ENCODE results near the gene AGR3.
A peak's percentile ranks its signal among the peaks of the same experiment; 100 is the strongest.
"Not testable (repeated sequence)": the region's sequence is repeated elsewhere in the genome, so short reads cannot be mapped to it uniquely, and the experiment has no call there.

Gene AGR3

GRCh38 chr7:16867328-16867727 is 14.5 kb downstream of the AGR3 start:
- no peak overlapping the region for H3K4me3 ChIP-seq (ENCODE audit: low read length in 2 of 2)
- no peaks in the 10 kb centered on the region for H3K27me3 ChIP-seq (ENCODE audit: control insufficient read depth in 2 of 2, insufficient read depth in 2 of 2, low read length in 2 of 2)
- H3K4me1 ChIP-seq (ENCODE audit: control insufficient read depth in 2 of 2, insufficient read depth in 2 of 2, low read length in 2 of 2), result no peaks in the 10 kb centered on the region
- H3K9ac ChIP-seq (ENCODE audit: low read depth in 1 of 2, low read length in 2 of 2), result no peak overlapping the region
- peaks cover 0 to 6% of the 10 kb centered on the region in 2 donors for H3K36me3 ChIP-seq (ENCODE audit: control insufficient read depth in 2 of 2, insufficient read depth in 2 of 2, low read length in 2 of 2)
- no peak overlapping the region for H3K27ac ChIP-seq (ENCODE audit: low read depth in 2 of 2, low read length in 2 of 2)
- peaks cover 0 to 2% of the 10 kb centered on the region in 2 donors for H3K9me3 ChIP-seq (ENCODE audit: control insufficient read depth in 2 of 2, low read length in 2 of 2)

- not testable (repeated sequence) for H3K27me3 ChIP-seq (ENCODE audit: control insufficient read depth in 2 of 2, insufficient read depth in 2 of 2, low read length in 2 of 2); H3K9me3 ChIP-seq (ENCODE audit: control insufficient read depth in 2 of 2, low read length in 2 of 2); H3K4me3 ChIP-seq (ENCODE audit: low read length in 2 of 2); H3K27ac ChIP-seq (ENCODE audit: low read depth in 2 of 2, low read length in 2 of 2); H3K9ac ChIP-seq (ENCODE audit: low read depth in 1 of 2, low read length in 2 of 2)
- Histone ChIP-seq H3K4me1 (ENCODE audit: control insufficient read depth in 2 of 2, insufficient read depth in 2 of 2, low read length in 2 of 2) (peaks cover 3 to 21% of the 10 kb centered on the region in 2 donors), H3K36me3 (ENCODE audit: control insufficient read depth in 2 of 2, insufficient read depth in 2 of 2, low read length in 2 of 2) (peaks cover 2 to 11% of the 10 kb centered on the region in 2 donors)
Observed at GRCh38 chr7:16853189-16853588, 28.6 kb downstream of the AGR3 start.

- peak overlapping the region in 1 of 2 donors; percentile 72 for H3K27ac ChIP-seq (ENCODE audit: low read depth in 2 of 2, low read length in 2 of 2)
Observed at GRCh38 chr7:16851829-16852228, 30.0 kb downstream of the AGR3 start.

GRCh38 chr7:16850614-16851466 is 30.9 kb downstream of the AGR3 start:
- no peak overlapping the region for H3K4me3 ChIP-seq (ENCODE audit: low read length in 2 of 2)
- peaks cover 12 to 38% of the 10 kb centered on the region in 2 donors for H3K4me1 ChIP-seq (ENCODE audit: control insufficient read depth in 2 of 2, insufficient read depth in 2 of 2, low read length in 2 of 2)
- no peaks in the 10 kb centered on the region for H3K27me3 ChIP-seq (ENCODE audit: control insufficient read depth in 2 of 2, insufficient read depth in 2 of 2, low read length in 2 of 2)
- H3K9ac ChIP-seq (ENCODE audit: low read depth in 1 of 2, low read length in 2 of 2), result no peak overlapping the region
- H3K36me3 ChIP-seq (ENCODE audit: control insufficient read depth in 2 of 2, insufficient read depth in 2 of 2, low read length in 2 of 2), result peaks cover 0 to 6% of the 10 kb centered on the region in 2 donors
- peak overlapping the region in 1 of 2 donors; percentile 3 for H3K27ac ChIP-seq (ENCODE audit: low read depth in 2 of 2, low read length in 2 of 2)
- no peaks in the 10 kb centered on the region for H3K9me3 ChIP-seq (ENCODE audit: control insufficient read depth in 2 of 2, low read length in 2 of 2)

More at GRCh38 chr7:16851829-16852228, 30.0 kb downstream of the AGR3 start:
- Histone ChIP-seq H3K27me3 (ENCODE audit: control insufficient read depth in 2 of 2, insufficient read depth in 2 of 2, low read length in 2 of 2) (no peaks in the 10 kb centered on the region), H3K9ac (ENCODE audit: low read depth in 1 of 2, low read length in 2 of 2) (no peak overlapping the region), H3K36me3 (ENCODE audit: control insufficient read depth in 2 of 2, insufficient read depth in 2 of 2, low read length in 2 of 2) (peaks cover 0 to 10% of the 10 kb centered on the region in 2 donors), H3K4me1 (ENCODE audit: control insufficient read depth in 2 of 2, insufficient read depth in 2 of 2, low read length in 2 of 2) (peaks cover 7 to 29% of the 10 kb centered on the region in 2 donors), H3K4me3 (ENCODE audit: low read length in 2 of 2) (peak overlapping the region in 1 of 2 donors; percentile 16), H3K9me3 (ENCODE audit: control insufficient read depth in 2 of 2, low read length in 2 of 2) (no peaks in the 10 kb centered on the region)

GRCh38 chr7:16849296-16850148 is 32.3 kb downstream of the AGR3 start:
- H3K36me3 ChIP-seq (ENCODE audit: control insufficient read depth in 2 of 2, insufficient read depth in 2 of 2, low read length in 2 of 2), result peaks cover 0 to 2% of the 10 kb centered on the region in 2 donors
- no peaks in the 10 kb centered on the region for H3K9me3 ChIP-seq (ENCODE audit: control insufficient read depth in 2 of 2, low read length in 2 of 2)
- H3K4me1 ChIP-seq (ENCODE audit: control insufficient read depth in 2 of 2, insufficient read depth in 2 of 2, low read length in 2 of 2), result peaks cover 12 to 38% of the 10 kb centered on the region in 2 donors
- no peak overlapping the region for H3K4me3 ChIP-seq (ENCODE audit: low read length in 2 of 2)
- no peaks in the 10 kb centered on the region for H3K27me3 ChIP-seq (ENCODE audit: control insufficient read depth in 2 of 2, insufficient read depth in 2 of 2, low read length in 2 of 2)
- no peak overlapping the region for H3K27ac ChIP-seq (ENCODE audit: low read depth in 2 of 2, low read length in 2 of 2)
- no peak overlapping the region for H3K9ac ChIP-seq (ENCODE audit: low read depth in 1 of 2, low read length in 2 of 2)

- Histone ChIP-seq H3K9me3 (ENCODE audit: control insufficient read depth in 2 of 2, low read length in 2 of 2) (no peaks in the 10 kb centered on the region), H3K4me1 (ENCODE audit: control insufficient read depth in 2 of 2, insufficient read depth in 2 of 2, low read length in 2 of 2) (peaks cover 12 to 35% of the 10 kb centered on the region in 2 donors), H3K27ac (ENCODE audit: low read depth in 2 of 2, low read length in 2 of 2) (peak overlapping the region; percentile 61 to 79), H3K9ac (ENCODE audit: low read depth in 1 of 2, low read length in 2 of 2) (peak overlapping the region in 1 of 2 donors; percentile 46), H3K27me3 (ENCODE audit: control insufficient read depth in 2 of 2, insufficient read depth in 2 of 2, low read length in 2 of 2) (no peaks in the 10 kb centered on the region), H3K36me3 (ENCODE audit: control insufficient read depth in 2 of 2, insufficient read depth in 2 of 2, low read length in 2 of 2) (no peaks in the 10 kb centered on the region), H3K4me3 (ENCODE audit: low read length in 2 of 2) (peak overlapping the region in 1 of 2 donors; percentile 56)
Observed at GRCh38 chr7:16847381-16847860, 34.4 kb downstream of the AGR3 start.

- Histone ChIP-seq H3K4me3 (ENCODE audit: low read length in 2 of 2) (peak overlapping the region in 1 of 2 donors; percentile 56), H3K9me3 (ENCODE audit: control insufficient read depth in 2 of 2, low read length in 2 of 2) (no peaks in the 10 kb centered on the region), H3K9ac (ENCODE audit: low read depth in 1 of 2, low read length in 2 of 2) (no peak overlapping the region), H3K36me3 (ENCODE audit: control insufficient read depth in 2 of 2, insufficient read depth in 2 of 2, low read length in 2 of 2) (no peaks in the 10 kb centered on the region), H3K27me3 (ENCODE audit: control insufficient read depth in 2 of 2, insufficient read depth in 2 of 2, low read length in 2 of 2) (no peaks in the 10 kb centered on the region), H3K4me1 (ENCODE audit: control insufficient read depth in 2 of 2, insufficient read depth in 2 of 2, low read length in 2 of 2) (peaks cover 12 to 28% of the 10 kb centered on the region in 2 donors), H3K27ac (ENCODE audit: low read depth in 2 of 2, low read length in 2 of 2) (peak overlapping the region; percentile 59 to 61)
Observed at GRCh38 chr7:16846601-16847165, 35.1 kb downstream of the AGR3 start.

DNA sequence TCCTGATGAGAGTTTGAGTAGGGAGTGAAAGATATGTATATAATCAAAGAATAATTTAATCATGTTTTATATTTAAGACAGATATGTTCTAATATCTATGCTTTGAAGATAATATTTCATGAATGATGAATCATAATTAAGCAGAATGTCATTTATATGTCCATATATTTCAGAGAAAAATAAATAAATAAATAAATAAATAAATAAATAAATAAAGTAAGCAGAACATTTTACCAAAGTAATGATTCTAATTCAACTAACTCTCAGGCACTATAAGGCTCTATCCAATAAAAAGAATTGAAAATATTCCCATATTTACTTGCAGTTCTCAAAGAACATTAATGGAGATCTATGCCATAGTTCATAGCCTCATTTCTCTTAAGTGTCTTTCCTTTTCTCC is 36.0 kb downstream of the AGR3 start:
- no peaks in the 10 kb centered on the region for H3K36me3 ChIP-seq (ENCODE audit: control insufficient read depth in 2 of 2, insufficient read depth in 2 of 2, low read length in 2 of 2)
- no peaks in the 10 kb centered on the region for H3K27me3 ChIP-seq (ENCODE audit: control insufficient read depth in 2 of 2, insufficient read depth in 2 of 2, low read length in 2 of 2)
- peaks cover 12 to 26% of the 10 kb centered on the region in 2 donors for H3K4me1 ChIP-seq (ENCODE audit: control insufficient read depth in 2 of 2, insufficient read depth in 2 of 2, low read length in 2 of 2)
- no peak overlapping the region for H3K27ac ChIP-seq (ENCODE audit: low read depth in 2 of 2, low read length in 2 of 2)
- no peak overlapping the region for H3K4me3 ChIP-seq (ENCODE audit: low read length in 2 of 2)
- H3K9ac ChIP-seq (ENCODE audit: low read depth in 1 of 2, low read length in 2 of 2), result no peak overlapping the region
- H3K9me3 ChIP-seq (ENCODE audit: control insufficient read depth in 2 of 2, low read length in 2 of 2), result no peaks in the 10 kb centered on the region

GRCh38 chr7:16841681-16842080 is 40.1 kb downstream of the AGR3 start:
- Histone ChIP-seq H3K9me3 (ENCODE audit: control insufficient read depth in 2 of 2, low read length in 2 of 2) (no peaks in the 10 kb centered on the region), H3K36me3 (ENCODE audit: control insufficient read depth in 2 of 2, insufficient read depth in 2 of 2, low read length in 2 of 2) (no peaks in the 10 kb centered on the region), H3K27ac (ENCODE audit: low read depth in 2 of 2, low read length in 2 of 2) (no peak overlapping the region), H3K27me3 (ENCODE audit: control insufficient read depth in 2 of 2, insufficient read depth in 2 of 2, low read length in 2 of 2) (no peaks in the 10 kb centered on the region), H3K9ac (ENCODE audit: low read depth in 1 of 2, low read length in 2 of 2) (no peak overlapping the region), H3K4me3 (ENCODE audit: low read length in 2 of 2) (no peak overlapping the region), H3K4me1 (ENCODE audit: control insufficient read depth in 2 of 2, insufficient read depth in 2 of 2, low read length in 2 of 2) (peaks cover 4 to 8% of the 10 kb centered on the region in 2 donors)

All from mucosa of rectum (tissue), 2 donors.